DOHH2 (cell line): Measurements from ENCODE around the gene DMAP1.

Experiments used
- CTCF ChIP-seq: fragments of 200-600 bp; sonication (generic); IDR thresholded peaks from one replicate; pipeline ENCODE4 v1.5.1; 2014; ENCODE audit warnings: antibody characterized with exemption, mild to moderate bottlenecking, low read depth, low read length; ENCODE audit not compliant: poor library complexity, severe bottlenecking
- EZH2phosphoT487 ChIP-seq: fragments of 200-600 bp; sonication (generic); IDR thresholded peaks from 2 replicates; pipeline ENCODE4 v1.6.1; 2017; ENCODE audit warnings: borderline replicate concordance, mild to moderate bottlenecking, antibody characterized with exemption, low read length, moderate library complexity, mixed read lengths

GRCh38 chr1:44221769-44222168 is 8.5 kb downstream of the DMAP1 start:
- TF ChIP-seq EZH2phosphoT487, result no peak
- TF ChIP-seq CTCF, result no peak
